Inferior parietal cortex (tissue), 1 donor: Measurements from ENCODE around the gene OR52B6.
A peak's percentile ranks its signal among the peaks of the same experiment; 100 is the strongest.
"Not testable (repeated sequence)": the region's sequence is repeated elsewhere in the genome, so short reads cannot be mapped to it uniquely, and the experiment has no call there.

Experiments used
- DNase-seq: peaks from one replicate; pipeline ENCODE4 v3.0.0-alpha.2; 2016; ENCODE audit errors: extremely low spot score

The OR52B6 gene

GRCh38 chr11:5596607-5597201 lies 16.0 kb downstream of the OR52B6 start, which contains the start of gene TRIM6:
TRIM6 (plus strand) TSS chr11:5596637; CDS start chr11:5596898, 261 bp downstream.
- DNase-seq = peak; percentile 36

DNA sequence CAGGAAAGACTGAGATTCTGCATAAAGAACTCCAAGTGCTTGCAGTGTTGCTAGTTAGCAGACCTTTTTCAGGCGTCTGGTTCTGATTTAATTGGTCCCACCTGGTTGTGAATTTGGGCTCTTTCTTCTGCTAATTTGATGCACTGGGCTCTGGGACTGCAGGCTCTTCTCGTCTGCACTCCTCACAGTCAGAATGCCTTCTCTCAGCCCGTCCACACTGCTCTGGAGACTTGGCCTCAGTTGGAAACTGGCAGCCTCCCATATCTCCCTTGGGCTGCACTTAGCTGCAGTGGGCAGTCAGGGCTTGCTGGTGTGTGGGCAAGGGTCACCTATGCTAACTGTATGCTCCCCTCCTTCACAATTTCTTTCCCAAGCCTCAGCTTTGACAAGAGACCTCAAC lies 17.3 kb downstream of the OR52B6 start:
- no peak for DNase-seq

GRCh38 chr11:5600374-5600851 lies 19.7 kb downstream of the OR52B6 start:
- DNase-seq = peak; percentile 46

- DNase-seq = not testable (repeated sequence)
Observed at GRCh38 chr11:5602791-5603190, 22.1 kb downstream of the OR52B6 start.

- DNase-seq = no peak
Observed at GRCh38 chr11:5603326-5603725, 22.6 kb downstream of the OR52B6 start.

DNA sequence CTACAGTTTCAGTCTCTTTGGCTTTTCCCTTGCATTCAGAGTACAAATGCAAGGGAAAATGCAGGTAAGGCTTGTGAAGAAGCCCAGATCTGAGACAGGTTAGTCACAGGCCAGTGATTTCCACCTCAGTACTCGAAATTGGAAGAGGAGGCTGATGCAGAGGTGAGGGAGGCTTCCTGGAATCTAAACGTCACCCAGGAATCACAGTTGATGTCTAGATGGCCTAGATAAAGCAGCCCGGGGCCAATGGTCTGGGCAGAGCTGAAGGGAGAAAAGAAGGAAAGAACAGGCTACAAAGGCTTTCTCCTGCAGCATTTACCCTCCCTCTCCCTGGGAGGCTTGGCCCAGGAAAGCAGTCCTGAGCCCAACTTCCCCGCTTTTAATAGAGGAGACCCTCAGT lies 24.2 kb downstream of the OR52B6 start:
- no peak for DNase-seq

DNA sequence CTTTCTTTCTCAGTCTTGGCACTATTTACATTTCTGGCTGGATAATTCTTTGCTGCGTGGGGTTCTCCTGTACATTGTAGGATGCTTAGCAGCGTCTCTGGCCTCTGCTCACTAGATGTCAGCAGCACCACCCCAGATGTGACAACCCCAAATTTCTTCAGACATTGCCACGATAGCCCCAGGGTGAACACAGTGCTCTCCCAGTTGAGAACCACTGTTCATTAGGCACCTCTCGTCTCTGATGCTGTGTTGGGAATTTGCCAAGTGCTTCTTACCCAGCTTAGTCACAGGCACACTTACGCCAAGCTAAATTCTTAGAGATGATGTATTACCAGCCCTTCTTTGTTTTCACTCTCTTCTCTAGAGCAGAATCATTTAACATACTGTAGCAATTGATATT lies 25.2 kb downstream of the OR52B6 start:
- DNase-seq = no peak

- no peak for DNase-seq
Observed at GRCh38 chr11:5608808-5609207, 28.1 kb downstream of the OR52B6 start.

GRCh38 chr11:5610446-5610845 lies 29.8 kb downstream of the OR52B6 start:
- DNase-seq = no peak

GRCh38 chr11:5611627-5612026 lies 30.9 kb downstream of the OR52B6 start:
- DNase-seq = no peak

DNA sequence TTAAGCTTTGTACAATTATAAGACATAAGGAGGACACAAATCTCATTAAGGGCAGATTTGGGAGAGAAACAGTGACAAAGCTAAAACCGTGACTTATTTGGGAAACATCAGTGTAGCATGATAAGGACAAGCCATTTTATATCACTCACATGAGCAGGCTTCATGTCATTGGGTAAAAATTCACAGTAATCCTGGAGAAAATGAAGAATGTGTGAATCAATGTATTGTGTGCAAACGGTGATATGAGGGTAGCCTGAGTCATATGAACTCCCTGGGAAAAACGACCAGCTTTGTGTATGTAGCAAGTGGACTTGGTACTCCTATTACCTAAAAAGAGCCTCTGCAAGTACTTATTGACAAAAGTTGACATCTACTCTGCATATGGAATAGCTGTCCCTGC lies 38.1 kb downstream of the OR52B6 start:
- DNase-seq = no peak

- no peak for DNase-seq
Observed at GRCh38 chr11:5620651-5621521, 40.2 kb downstream of the OR52B6 start.

- no peak for DNase-seq
Observed at GRCh38 chr11:5621580-5621979, 40.9 kb downstream of the OR52B6 start.

GRCh38 chr11:5622802-5623201 lies 42.1 kb downstream of the OR52B6 start:
- no peak for DNase-seq

- peak; percentile 24 for DNase-seq
Observed at GRCh38 chr11:5624489-5625279, 44.0 kb downstream of the OR52B6 start, which contains the start of gene TRIM34. TRIM34 (plus strand) TSS chr11:5625001; CDS start chr11:5632332, 7,331 bp downstream.

- no peak for DNase-seq
Observed at GRCh38 chr11:5625281-5625680, 44.6 kb downstream of the OR52B6 start.

- DNase-seq = no peak
Observed at GRCh38 chr11:5626196-5626595, 45.5 kb downstream of the OR52B6 start.

- no peak for DNase-seq
Observed at GRCh38 chr11:5631417-5631816, 50.7 kb downstream of the OR52B6 start.
